UCSD-AML1 (cell line): ENCODE results near the gene CDK19.
"Not testable (repeated sequence)": the region's sequence is repeated elsewhere in the genome, so short reads cannot be mapped to it uniquely, and the experiment has no call there.

Experiments used
- DNase-seq: peaks from one replicate; lab custom pipeline; 2025; ENCODE audit not compliant: unreplicated experiment; lab: John Stamatoyannopoulos, UW

Gene CDK19

GRCh38 chr6:110590821-110591351, 224.4 kb downstream of the CDK19 start:
- DNase-seq, result no peak

- no peak for DNase-seq
Observed at GRCh38 chr6:110589865-110590513, 225.3 kb downstream of the CDK19 start.

GRCh38 chr6:110587328-110587727, 227.9 kb downstream of the CDK19 start:
- DNase-seq, result no peak

DNA sequence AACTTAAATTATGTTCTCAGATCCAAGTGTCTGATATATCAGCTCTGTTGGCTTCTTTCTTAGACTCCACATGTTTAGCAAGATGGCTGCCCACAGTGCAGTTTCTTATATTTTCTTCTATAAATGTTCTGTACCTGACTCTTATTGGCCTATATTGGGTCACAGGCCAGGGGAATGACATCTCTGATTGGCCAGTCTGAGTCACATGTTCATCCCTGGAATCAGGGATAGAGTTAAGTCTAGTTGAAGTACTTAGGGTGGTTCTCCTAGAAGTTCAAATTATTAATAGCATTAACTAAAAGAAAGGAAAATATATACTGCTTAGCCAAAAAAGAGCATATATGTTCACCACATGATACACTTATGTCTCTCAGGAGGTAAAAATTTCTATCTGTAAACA, 233.6 kb downstream of the CDK19 start:
- no peak for DNase-seq

GRCh38 chr6:110577596-110578167, 237.6 kb downstream of the CDK19 start:
- DNase-seq, result not testable (repeated sequence)

GRCh38 chr6:110575925-110576463, 239.3 kb downstream of the CDK19 start:
- DNase-seq, result no peak

GRCh38 chr6:110574817-110575216, 240.5 kb downstream of the CDK19 start:
- DNase-seq, result no peak

GRCh38 chr6:110573537-110573936, 241.7 kb downstream of the CDK19 start:
- no peak for DNase-seq

- DNase-seq, result no peak
Observed at GRCh38 chr6:110573136-110573535, 242.1 kb downstream of the CDK19 start.

DNA sequence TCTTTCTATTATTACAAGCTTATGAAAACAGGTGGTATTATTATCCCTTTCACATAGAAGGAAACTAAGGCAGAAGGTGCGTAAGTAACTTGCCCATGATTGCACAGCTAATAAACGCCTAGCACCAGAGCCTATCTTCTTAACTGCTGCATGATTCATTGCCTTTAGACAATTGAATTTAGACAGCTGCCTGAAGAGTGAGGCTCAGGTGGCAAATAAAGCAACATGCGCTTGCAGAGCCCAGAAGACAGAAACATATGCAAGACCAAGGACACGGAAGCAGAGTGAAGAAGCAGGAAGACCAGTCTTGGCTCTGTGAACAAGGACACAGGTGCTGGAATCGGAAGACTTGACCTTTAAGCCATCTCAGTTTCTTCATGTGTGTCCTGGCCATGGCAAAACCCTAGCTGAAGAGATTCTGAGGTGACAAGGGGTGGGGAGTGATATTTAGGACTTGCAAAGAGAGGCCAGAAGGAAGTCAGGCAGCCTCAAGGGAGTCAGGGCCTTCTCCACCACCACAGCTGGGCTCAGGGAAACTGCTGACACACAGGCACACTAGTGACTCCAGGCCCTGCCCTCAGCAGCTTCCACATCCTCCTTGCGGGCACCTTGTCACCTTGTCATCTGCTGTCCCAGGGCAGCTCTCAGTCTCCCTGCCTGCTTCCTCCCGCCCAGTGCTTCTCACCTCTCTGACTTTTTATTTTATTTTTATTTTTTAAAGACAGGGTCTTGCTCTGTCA, 247.1 kb downstream of the CDK19 start:
- peak; percentile 60 for DNase-seq

GRCh38 chr6:110566346-110567125, 248.7 kb downstream of the CDK19 start:
- DNase-seq, result no peak

GRCh38 chr6:110564703-110565421, 250.4 kb downstream of the CDK19 start:
- no peak for DNase-seq

DNA sequence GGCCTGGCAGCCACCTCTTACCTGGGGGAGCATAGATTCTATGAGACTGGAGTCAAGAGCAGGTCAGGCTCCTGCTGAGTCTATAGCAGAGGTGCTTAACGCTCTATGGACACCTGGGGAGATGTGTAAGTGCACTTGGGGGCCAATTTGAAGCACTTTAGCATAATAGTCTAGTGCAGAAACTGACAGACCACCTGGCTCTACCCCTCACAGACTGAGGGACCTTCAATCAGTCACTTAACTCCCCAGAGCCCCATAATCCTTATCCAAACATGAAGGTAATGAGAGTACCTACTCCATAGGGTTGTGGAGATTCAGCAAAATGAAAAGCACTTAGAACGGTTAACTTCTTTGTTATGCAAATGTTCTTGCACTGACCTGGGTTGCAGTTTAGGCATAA, 251.6 kb downstream of the CDK19 start:
- DNase-seq, result no peak

GRCh38 chr6:110562316-110562915, 252.9 kb downstream of the CDK19 start:
- no peak for DNase-seq

- DNase-seq, result no peak
Observed at GRCh38 chr6:110561696-110562095, 253.6 kb downstream of the CDK19 start.

- no peak for DNase-seq
Observed at GRCh38 chr6:110561008-110561396, 254.3 kb downstream of the CDK19 start.

DNA sequence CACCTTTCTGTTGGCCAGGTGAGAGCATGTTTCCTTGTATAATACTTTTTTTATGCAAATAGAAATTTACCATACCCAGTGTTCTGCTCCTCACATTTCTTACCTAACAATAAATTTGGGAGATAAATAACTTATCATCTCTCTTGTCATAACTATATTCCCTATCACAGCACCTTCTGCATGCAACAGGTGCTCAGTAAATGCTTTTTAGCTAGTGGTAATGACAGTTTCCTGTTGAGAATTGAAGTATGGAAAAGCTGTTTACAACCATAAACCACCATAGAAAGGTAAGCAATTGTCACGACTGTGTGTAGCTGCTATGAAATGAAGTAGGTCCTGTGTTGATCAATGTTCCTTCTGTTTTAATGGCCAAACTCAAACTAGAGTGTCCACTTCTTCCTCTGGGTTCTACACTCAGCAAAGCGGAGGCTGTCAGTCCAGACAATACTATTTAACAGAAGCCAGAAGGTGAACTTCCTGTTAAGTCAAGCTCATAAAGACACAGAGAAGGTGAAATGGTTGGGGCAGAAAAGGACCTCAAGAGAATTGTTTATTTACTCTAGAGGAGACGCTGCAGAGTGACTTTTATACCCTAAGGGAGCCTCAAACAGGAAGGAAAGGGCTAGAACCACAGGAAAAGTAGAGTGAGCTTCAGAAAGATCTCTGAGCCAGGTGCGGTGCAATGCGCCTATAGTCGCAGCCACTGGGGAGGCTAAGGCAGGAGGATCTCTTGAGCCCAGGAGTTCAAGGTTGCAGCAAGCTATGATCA, 254.8 kb downstream of the CDK19 start:
- DNase-seq, result no peak
